K562 (cell line): ENCODE measurements around the gene LAMB4. TPM values are rescaled to one million over a fixed set of nuclear protein-coding genes. Genes with fewer than 3 reads are reported as not detected.

Experiments
- CHCHD3 ChIP-seq: fragments of 250-450 bp; sonication (Bioruptor Pico); IDR thresholded peaks from 2 replicates; pipeline ENCODE4 v2.1.2; 2022; ENCODE audit warnings: mild to moderate bottlenecking
- DPF2 ChIP-seq: fragments of 450-650 bp; IDR thresholded peaks from 2 replicates; pipeline ENCODE4 v1.6.1; 2016
- E2F3 ChIP-seq: fragments of 250-450 bp; sonication (Bioruptor Pico); IDR thresholded peaks from 2 replicates; pipeline ENCODE4 v1.4.0; 2020; ENCODE audit warnings: mild to moderate bottlenecking
- E4F1 ChIP-seq: fragments of 250-450 bp; sonication (Bioruptor Pico); IDR thresholded peaks from 2 replicates; pipeline ENCODE4 v1.5.0; 2021; ENCODE audit warnings: mild to moderate bottlenecking, borderline replicate concordance
- ESRRB ChIP-seq: fragments of 250-450 bp; sonication (Bioruptor Pico); IDR thresholded peaks from 2 replicates; pipeline ENCODE4 v1.5.0; 2020; ENCODE audit warnings: mild to moderate bottlenecking, moderate library complexity, borderline replicate concordance
- HDAC1 ChIP-seq, 2 experiments: fragments of 450-650 bp; IDR thresholded peaks; 2 replicates each; pipeline ENCODE4 v1.6.1; 2016 to 2017; ENCODE audit warnings: inconsistent platforms in 1 of 2, mild to moderate bottlenecking in 1 of 2, moderate library complexity in 1 of 2
- MAFK ChIP-seq: IDR thresholded peaks from 2 replicates; pipeline ENCODE4 v1.6.1; 2011; ENCODE audit warnings: low read length, improper control_type of control experiment
- NCOA1 ChIP-seq: fragments of 450-650 bp; IDR thresholded peaks from 2 replicates; pipeline ENCODE4 v1.6.1; 2016; ENCODE audit warnings: low read depth
- NFATC3 ChIP-seq: fragments of 450-650 bp; IDR thresholded peaks from 2 replicates; pipeline ENCODE4 v1.6.1; 2017; ENCODE audit warnings: mild to moderate bottlenecking
- SIN3B ChIP-seq: fragments of 450-650 bp; IDR thresholded peaks from 2 replicates; pipeline ENCODE4 v1.6.1; 2017; ENCODE audit warnings: low read depth, mild to moderate bottlenecking, moderate library complexity
- STAG1 ChIP-seq: sonication (generic); formaldehyde crosslinking; IDR thresholded peaks from 2 replicates; pipeline ENCODE4 v1.5.0; 2020; ENCODE audit warnings: missing genetic modification reagents, borderline replicate concordance
- ZEB2 ChIP-seq: fragments of 450-650 bp; IDR thresholded peaks from 2 replicates; pipeline ENCODE4 v1.6.1; 2016
- ZNF318 ChIP-seq, 2 experiments: fragments of 450-650 bp; IDR thresholded peaks; 2 replicates each; pipeline ENCODE4 v1.6.1; 2016; ENCODE audit warnings: mild to moderate bottlenecking in 2 of 2, borderline replicate concordance in 1 of 2, low read depth in 1 of 2, moderate library complexity in 1 of 2
- ZNF830 ChIP-seq: fragments of 250-450 bp; sonication (Bioruptor Pico); IDR thresholded peaks from 2 replicates; pipeline ENCODE4 v1.5.0; 2021; ENCODE audit warnings: mild to moderate bottlenecking
- polyA plus RNA-seq, 8 experiments: library from polyadenylated mRNA; depleted of rRNA in 4 of 8; stranded (reverse) in 5 of 8; unstranded in 3 of 8; fragments of >200 nt; fragmentation: Nextera tagmentation in 2 of 8; fragmentation: Illumina TruSeq in 1 of 8; extraction: Ambion mirVana in 2 of 8; extraction: Trizol in 1 of 8; gene quantifications; 2 replicates each; pipeline versions ENCODE4 v1.2.1 to v1.2.3, GENCODE V29; 2011 to 2014; ENCODE audit warnings: inconsistent platforms in 1 of 8, missing spikeins in 1 of 8
- total RNA-seq, 7 experiments: library from RNA; depleted of rRNA in 6 of 7; stranded (reverse); fragments of >200 nt in 6 of 7; fragmentation: Illumina TruSeq in 2 of 7; extraction: Trizol in 2 of 7; gene quantifications; 2 replicates each; pipeline versions ENCODE4 v1.2.1 to v1.2.3, GENCODE V29; 2011 to 2021; ENCODE audit warnings: low replicate concordance in 1 of 7
- TF ChIP-seq, protein P1 (sequence below): fragments of 450-650 bp; IDR thresholded peaks from one replicate; pipeline ENCODE4 v1.6.1; 2018; ENCODE audit warnings: mild to moderate bottlenecking, moderate library complexity; ENCODE audit not compliant: partially characterized antibody

LAMB4 gene
- total and polyA plus RNA-seq, 9 of the 15 experiments (the other 6 are each of a cell fraction or from before 2014, with no cell fraction given) = 0.06 to 0.13 (median 0.07) TPM; not detected in 6

DNA sequence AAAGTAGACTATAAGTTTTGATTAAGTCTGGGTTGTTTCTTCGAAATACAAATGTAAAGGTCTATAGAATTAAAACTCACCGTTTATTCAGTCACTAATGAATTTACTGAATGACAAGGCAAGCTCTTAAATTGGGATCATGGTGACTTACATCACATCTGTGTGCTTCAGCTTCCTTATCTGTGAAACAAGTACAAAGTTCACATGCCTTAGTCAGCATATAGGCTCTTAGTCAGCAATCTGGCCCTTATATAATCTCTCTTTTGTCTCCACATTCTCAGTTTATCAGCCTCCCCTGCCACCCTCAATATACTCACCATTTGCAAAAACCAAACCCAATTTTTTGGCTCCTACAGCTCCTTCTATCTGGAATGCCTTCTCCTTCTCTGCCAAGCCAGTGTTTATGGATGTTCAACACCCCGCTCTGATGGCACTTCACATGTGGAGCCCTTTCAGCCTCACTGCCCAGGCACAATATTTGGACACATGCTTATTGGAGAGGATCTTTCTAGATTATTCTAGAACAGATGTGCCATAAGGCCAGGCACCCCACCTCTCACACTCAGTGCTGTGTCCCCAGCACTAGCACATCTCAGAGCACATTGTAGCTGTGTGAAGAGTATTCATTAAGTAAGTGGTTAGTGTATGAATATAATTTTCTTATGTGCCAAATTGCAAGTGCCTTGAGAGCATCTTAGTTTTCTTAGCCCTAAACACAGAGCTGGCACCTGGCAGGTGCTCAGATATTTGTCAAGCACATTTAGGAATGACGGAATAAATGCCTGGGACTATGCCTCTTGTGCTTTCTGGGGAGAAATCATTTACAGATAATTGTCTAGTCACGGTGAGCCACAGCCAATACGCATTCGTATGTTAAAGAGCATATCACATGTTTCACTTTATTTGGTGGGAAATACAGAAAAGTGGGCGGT is 117.4 kb downstream of the LAMB4 start (continued):
- TF ChIP-seq SIN3B (no peak), HDAC1 (IDR thresholded peaks at IDR 0.05) (peak in 1 of 2 experiments; percentile 98; a peak in 2 of 4 replicates), MAFK (peak; percentile 99), STAG1 (CRISPR knock-in tag) (no peak), CHCHD3 (CRISPR knock-in tag) (no peak), ZNF318 (IDR thresholded peaks at IDR 0.05; ENCODE audit: borderline replicate concordance in 1 of 2, low read depth in 1 of 2) (peak in 1 of 2 experiments; percentile 97; a peak in 2 of 4 replicates), NCOA1 (peak; percentile 92), NFATC3 (no peak), ESRRB (CRISPR knock-in tag) (no peak), DPF2 (peak; percentile 99), E2F3 (CRISPR knock-in tag) (no peak), ZNF830 (CRISPR knock-in tag) (no peak), E4F1 (CRISPR knock-in tag) (no peak), ZEB2 (peak; percentile 86)
- TF ChIP-seq, protein P1, sequence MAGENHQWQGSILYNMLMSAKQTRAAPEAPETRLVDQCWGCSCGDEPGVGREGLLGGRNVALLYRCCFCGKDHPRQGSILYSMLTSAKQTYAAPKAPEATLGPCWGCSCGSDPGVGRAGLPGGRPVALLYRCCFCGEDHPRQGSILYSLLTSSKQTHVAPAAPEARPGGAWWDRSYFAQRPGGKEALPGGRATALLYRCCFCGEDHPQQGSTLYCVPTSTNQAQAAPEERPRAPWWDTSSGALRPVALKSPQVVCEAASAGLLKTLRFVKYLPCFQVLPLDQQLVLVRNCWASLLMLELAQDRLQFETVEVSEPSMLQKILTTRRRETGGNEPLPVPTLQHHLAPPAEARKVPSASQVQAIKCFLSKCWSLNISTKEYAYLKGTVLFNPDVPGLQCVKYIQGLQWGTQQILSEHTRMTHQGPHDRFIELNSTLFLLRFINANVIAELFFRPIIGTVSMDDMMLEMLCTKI = no peak
